Fibroblast of the aortic adventitia (primary cell): ENCODE results near the gene ELAVL2. TPM values are rescaled to one million over a fixed set of nuclear protein-coding genes. Genes with fewer than 3 reads are reported as not detected.

ENCODE experiments used
- DNase-seq: peaks from one replicate; pipeline ENCODE4 v3.0.0-alpha.2; 2010; ENCODE audit warnings: low read depth
- H3K4me3 ChIP-seq: 2 replicates; pipeline ENCODE4 v1.5.1; 2011; ENCODE audit warnings: low read depth, mild to moderate bottlenecking, control low read depth, low read length, moderate library complexity
- total RNA-seq: library from RNA; depleted of rRNA; stranded (reverse); fragments of >200 nt; gene quantifications from 2 replicates; pipeline ENCODE4 v1.2.3, GENCODE V29; 2012; ENCODE audit warnings: low replicate concordance
- TF ChIP-seq, protein P1 (sequence below): IDR thresholded peaks from 2 replicates; pipeline ENCODE4 v1.5.1; 2011; ENCODE audit warnings: mild to moderate bottlenecking, low read length, control low read depth, inconsistent platforms; ENCODE audit not compliant: insufficient read depth

The ELAVL2 gene
- total RNA-seq, 1 donor = 0.81 TPM

DNA sequence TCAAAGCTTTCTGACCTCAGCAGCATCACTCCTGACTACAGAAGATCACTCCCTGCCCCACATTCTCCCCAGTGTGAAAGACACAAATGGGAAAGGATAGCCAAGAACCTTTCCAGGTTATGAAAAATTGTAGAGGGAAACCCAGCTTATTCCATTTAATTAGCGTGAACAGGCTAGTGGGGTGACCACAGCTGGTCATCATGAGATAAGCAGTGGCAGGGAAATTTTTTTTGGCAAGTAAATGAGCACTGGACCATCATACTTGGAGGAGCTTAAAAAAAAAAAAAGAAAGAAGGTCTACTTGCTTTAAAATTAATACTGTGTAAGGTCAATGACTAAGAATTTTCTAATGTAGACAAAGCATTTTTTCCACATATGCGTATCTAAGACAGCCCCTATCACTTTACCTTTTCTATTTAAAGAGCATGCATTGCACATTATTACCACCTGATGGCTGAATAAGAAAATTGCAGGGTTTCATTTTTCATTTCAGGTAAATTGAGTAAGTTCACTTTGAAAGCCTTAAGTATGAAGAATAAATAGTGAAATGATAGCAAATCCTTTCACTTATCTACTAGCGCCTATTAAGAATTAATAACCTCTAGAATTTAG, 123.6 kb downstream of the ELAVL2 start:
- no peak overlapping the region for H3K4me3 ChIP-seq
- TF ChIP-seq, protein P1, sequence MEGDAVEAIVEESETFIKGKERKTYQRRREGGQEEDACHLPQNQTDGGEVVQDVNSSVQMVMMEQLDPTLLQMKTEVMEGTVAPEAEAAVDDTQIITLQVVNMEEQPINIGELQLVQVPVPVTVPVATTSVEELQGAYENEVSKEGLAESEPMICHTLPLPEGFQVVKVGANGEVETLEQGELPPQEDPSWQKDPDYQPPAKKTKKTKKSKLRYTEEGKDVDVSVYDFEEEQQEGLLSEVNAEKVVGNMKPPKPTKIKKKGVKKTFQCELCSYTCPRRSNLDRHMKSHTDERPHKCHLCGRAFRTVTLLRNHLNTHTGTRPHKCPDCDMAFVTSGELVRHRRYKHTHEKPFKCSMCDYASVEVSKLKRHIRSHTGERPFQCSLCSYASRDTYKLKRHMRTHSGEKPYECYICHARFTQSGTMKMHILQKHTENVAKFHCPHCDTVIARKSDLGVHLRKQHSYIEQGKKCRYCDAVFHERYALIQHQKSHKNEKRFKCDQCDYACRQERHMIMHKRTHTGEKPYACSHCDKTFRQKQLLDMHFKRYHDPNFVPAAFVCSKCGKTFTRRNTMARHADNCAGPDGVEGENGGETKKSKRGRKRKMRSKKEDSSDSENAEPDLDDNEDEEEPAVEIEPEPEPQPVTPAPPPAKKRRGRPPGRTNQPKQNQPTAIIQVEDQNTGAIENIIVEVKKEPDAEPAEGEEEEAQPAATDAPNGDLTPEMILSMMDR = no peak

DNA sequence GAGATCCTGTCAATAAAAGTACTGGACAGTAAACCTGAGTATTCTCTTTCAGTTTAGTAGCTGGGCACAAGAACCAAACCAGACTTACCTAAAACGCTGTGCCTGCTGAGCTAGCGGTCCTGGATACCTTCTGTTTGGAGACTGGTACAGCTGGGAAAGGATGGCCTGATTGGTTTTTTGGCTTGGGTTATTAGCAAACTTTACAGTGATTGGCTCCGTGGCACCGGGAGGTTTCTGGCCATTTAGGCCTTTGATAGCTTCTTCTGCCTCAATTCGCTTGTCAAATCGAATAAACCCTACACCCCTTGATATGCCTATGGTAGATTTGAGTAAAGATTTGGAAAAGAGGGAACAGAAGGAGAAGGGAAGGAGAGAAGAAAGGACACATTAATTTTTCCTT, 124.7 kb downstream of the ELAVL2 start:
- TF ChIP-seq, protein P1 = no peak
- DNase-seq = no peak
- H3K4me3 ChIP-seq = no peak overlapping the region

More for the DNA sequence above, 123.6 kb downstream of the ELAVL2 start:
- no peak for DNase-seq

DNA sequence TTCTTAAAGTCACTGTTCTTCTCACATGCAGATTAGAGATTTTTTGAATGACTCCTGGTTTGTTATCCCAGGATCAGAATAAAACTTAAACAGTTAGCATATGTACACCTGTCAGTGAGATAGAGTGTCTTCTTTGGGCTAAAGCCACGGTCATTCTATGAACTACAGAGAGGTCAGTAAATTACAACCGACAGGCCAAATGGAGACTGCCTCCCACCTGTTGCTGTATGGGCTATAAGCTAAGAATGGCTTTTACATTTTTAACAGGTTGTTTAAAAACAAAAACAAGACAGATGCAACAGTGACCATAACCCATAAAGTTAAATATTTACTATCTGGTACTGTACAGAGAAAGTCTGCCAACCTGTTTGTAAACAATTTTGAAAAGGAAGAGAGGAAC, 125.7 kb downstream of the ELAVL2 start:
- TF ChIP-seq, protein P1 = no peak
- DNase-seq = no peak
- H3K4me3 ChIP-seq = no peak overlapping the region

DNA sequence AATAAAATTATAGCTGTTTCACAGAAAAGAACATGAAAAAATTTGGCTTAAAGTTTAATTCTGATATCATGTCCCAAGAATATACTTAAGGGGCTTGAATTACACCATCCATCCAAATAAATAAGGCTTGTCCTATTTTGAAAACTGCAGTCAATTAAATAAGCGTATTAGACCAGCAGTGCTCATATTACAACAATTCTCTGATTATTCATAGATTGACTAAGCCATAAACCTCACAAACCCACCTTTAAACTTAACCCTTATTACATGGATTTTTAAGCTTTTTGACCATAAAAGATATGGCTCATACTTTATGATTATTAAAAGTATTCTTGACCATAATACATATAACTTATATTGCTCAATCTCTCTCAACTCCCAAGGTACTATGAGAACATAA, 127.9 kb downstream of the ELAVL2 start:
- DNase-seq = no peak
- TF ChIP-seq, protein P1 = no peak
- no peak overlapping the region for H3K4me3 ChIP-seq

DNA sequence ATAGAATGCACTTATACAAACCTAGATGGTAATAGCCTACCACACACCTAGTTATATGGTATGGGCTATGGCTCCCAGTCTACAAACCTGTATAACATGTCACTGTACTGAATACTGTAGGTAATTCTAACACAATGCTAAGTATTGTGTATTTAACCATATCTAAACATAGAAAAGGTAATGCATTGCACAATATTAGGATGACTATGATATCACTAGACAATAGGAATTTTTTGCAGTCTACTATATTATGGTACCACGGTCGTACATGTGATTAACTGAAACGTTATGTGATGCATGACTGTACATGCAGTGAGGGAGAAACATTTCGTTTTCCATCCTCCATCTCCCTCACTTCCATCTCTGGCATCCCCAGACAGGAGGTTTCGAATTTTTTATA, 130.5 kb downstream of the ELAVL2 start:
- TF ChIP-seq, protein P1 = no peak
- no peak overlapping the region for H3K4me3 ChIP-seq
- no peak for DNase-seq

DNA sequence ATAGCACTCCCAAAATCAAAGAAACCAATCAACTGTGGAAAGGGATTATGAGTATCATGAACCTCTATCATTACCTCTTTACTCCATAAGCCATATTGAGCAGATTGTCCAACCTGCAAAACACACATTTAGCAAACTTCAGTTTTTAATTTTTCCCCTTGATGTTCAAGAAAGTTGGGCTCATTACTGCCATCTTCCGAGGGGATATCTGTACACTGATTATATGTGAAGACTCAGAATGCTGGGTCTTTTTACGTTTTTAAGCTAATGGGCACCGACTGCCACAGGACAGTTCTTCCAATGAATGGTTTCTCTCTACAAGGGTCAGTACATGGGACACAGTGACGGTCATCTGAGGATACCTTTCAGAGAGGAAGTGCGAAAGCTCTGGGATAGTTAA, 132.7 kb downstream of the ELAVL2 start:
- H3K4me3 ChIP-seq = no peak overlapping the region
- no peak for DNase-seq
- TF ChIP-seq, protein P1 = no peak

DNA sequence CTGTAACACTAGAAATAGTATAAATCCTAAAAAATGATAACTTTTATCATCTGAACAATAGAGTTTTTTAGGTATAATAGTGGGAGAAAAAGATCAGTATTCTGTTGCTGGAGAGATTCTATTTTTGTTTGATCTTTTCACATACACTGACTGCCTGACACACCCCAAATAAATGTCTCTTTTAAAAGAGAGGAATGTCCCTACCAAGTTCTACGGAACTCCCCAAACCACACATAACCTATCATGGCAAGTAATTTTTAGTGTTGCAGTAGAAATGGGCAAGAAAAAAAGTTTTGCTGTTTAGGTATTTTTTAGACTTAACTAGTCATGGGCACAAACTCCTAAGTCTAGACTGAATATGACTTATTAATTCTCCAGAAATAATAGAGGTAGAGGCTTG, 139.1 kb downstream of the ELAVL2 start:
- TF ChIP-seq, protein P1 = no peak
- no peak overlapping the region for H3K4me3 ChIP-seq
- DNase-seq = no peak
